Muscle of leg (tissue), 11 donors: ENCODE results near the gene DIAPH1. TPM values are rescaled to one million over a fixed set of nuclear protein-coding genes. Genes with fewer than 3 reads are reported as not detected.

Experiments
- DNase-seq: peaks from one replicate; pipeline ENCODE4 v3.0.0; 2013
- H3K27ac ChIP-seq: one replicate; pipeline ENCODE4 v1.5.1; 2013; ENCODE audit warnings: mild to moderate bottlenecking, low read length, control low read depth
- H3K27me3 ChIP-seq: one replicate; pipeline ENCODE4 v1.6.1; 2013; ENCODE audit warnings: low read length; ENCODE audit not compliant: control insufficient read depth, insufficient read depth
- H3K36me3 ChIP-seq: one replicate; pipeline ENCODE4 v1.6.1; 2013; ENCODE audit warnings: low read length; ENCODE audit not compliant: control insufficient read depth, insufficient read depth
- H3K4me1 ChIP-seq: one replicate; pipeline ENCODE4 v1.6.1; 2013; ENCODE audit warnings: low read length; ENCODE audit not compliant: control insufficient read depth, insufficient read depth
- H3K4me3 ChIP-seq: one replicate; pipeline ENCODE4 v1.5.1; 2013; ENCODE audit warnings: low read length, control low read depth
- H3K9me3 ChIP-seq: replicated peaks from 2 replicates; pipeline ENCODE4 v1.6.1; 2013; ENCODE audit warnings: low read depth, low read length; ENCODE audit not compliant: control insufficient read depth
- WGBS: methylation state at CpG from one replicate; pipeline ENCODE4 v1.1.5; 2013; ENCODE audit warnings: missing lambda C conversion rate; ENCODE audit not compliant: insufficient coverage; 5-methylcytosine and 5-hydroxymethylcytosine counted together
- polyA plus RNA-seq, 8 donors: library from polyadenylated mRNA; unstranded; fragments of 120-200 nt; gene quantifications; one replicate each; pipeline versions ENCODE4 v1.2.1 to v1.2.3, GENCODE V29; 2013; ENCODE audit warnings: inconsistent platforms in 1 of 8, low replicate concordance in 1 of 8; ENCODE audit not compliant: insufficient read length in 8 of 8, insufficient read depth in 1 of 8
- total RNA-seq: library from RNA; stranded (reverse); fragments of 120-200 nt; gene quantifications from one replicate; pipeline ENCODE4 v1.2.4, GENCODE V29; 2013

DIAPH1 gene
- total and polyA plus RNA-seq, 9 donors: 11.5 to 34.5 (median 28.0) TPM

DNA sequence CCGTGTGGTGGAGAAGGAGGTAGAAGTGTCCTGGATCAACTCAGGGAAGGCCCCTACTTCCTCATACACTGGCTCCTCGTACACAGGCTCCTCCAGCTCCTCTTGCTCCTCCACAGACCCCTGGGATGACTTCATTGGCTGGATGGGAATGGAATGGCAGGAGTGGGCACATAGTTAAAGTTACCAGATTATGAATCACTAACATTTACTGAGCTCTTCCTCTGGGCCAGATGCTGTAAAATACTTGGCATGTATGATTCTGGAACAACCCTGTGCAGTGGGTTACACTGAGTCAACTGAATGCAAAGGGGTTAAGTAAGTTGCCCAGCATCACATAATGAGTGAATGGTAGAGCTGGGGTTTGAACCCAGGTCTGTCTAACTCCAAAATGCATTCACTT is 35.5 kb upstream of the DIAPH1 start:
- no peak for DNase-seq
- peaks cover 10% of the 10 kb centered on the region for H3K4me1 ChIP-seq
- H3K4me3 ChIP-seq: no peak overlapping the region
- H3K27ac ChIP-seq: no peak overlapping the region
- H3K9me3 ChIP-seq: no peaks in the 10 kb centered on the region
- peaks cover 4% of the 10 kb centered on the region for H3K27me3 ChIP-seq
- H3K36me3 ChIP-seq: peaks cover 18% of the 10 kb centered on the region
- WGBS: no CpG with 5 or more reads among the region's 2 CpGs

GRCh38 chr5:141651728-141652105 is 32.9 kb upstream of the DIAPH1 start:
- WGBS: 50% methylated on average over 4 of the region's 9 CpGs
- Histone ChIP-seq H3K9me3 (no peaks in the 10 kb centered on the region), H3K27ac (no peak overlapping the region), H3K4me3 (peak overlapping the region; percentile 64), H3K27me3 (peaks cover 4% of the 10 kb centered on the region), H3K4me1 (peaks cover 10% of the 10 kb centered on the region), H3K36me3 (peaks cover 20% of the 10 kb centered on the region)
- DNase-seq: no peak

DNA sequence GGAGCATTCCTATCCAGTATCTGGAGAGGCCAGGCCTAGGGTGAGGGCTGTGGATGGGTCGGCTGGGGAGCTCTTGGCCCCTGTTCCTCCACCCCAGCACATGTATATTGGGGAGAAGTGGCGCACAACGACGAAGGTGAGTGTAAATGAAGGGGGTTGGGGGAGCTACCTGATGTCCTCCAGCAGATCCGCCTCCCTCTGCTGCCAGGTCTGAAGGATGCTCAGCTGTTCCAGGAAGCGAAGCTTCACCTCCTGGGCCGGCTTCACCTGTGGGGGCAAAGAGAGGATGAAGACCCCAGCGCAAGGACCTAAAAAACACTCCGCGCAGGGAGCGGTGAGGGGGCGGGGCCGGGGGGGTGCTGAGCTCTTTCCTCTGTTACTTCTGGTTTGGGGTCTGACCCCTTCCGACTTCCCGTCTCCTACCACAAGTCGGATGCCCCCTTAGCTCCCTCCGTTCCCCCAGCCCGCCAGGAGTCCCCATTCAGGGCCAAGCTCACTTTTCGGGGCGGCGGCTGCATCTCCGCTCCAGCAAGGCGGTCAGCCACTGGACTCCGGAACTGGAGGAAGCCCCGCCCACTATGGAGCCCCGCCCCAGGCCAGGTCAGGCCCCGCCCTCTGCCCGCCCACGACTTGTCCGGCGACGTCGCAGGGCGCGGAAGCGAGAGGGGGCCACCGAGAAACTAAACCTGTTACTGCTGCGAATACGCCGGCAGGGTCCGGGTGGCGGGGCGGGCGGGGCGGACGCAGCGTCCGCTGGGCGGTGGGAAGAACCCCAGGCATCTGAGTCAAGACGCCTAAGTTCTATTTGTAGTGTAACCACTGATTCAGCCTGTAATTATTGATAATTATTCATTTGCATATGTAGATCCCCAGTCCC is 32.3 kb upstream of the DIAPH1 start, which contains the start of gene FCHSD1:
TSS of gene FCHSD1 (minus strand) at position 568 of the 877 bp plus-strand sequence. CDS start at position 518, 50 bp downstream.
- H3K27me3 ChIP-seq: peaks cover 4% of the 10 kb centered on the region
- H3K36me3 ChIP-seq: peaks cover 22% of the 10 kb centered on the region
- H3K4me1 ChIP-seq: peaks cover 10% of the 10 kb centered on the region
- H3K4me3 ChIP-seq: peak within 1 kb of the TSS; percentile 64
- WGBS: under 1% methylated on average over 35 of the region's 50 CpGs
- peak; percentile 85 for DNase-seq
- no peaks in the 10 kb centered on the region for H3K9me3 ChIP-seq
- H3K27ac ChIP-seq: no peak within 1 kb of the TSS

- Histone ChIP-seq H3K4me1 (peaks cover 10% of the 10 kb centered on the region), H3K27ac (no peak overlapping the region), H3K27me3 (peaks cover 4% of the 10 kb centered on the region), H3K9me3 (no peaks in the 10 kb centered on the region), H3K4me3 (no peak overlapping the region), H3K36me3 (peaks cover 15% of the 10 kb centered on the region)
- no peak for DNase-seq
Observed at GRCh38 chr5:141649972-141650371, 31.2 kb upstream of the DIAPH1 start.

- DNase-seq: no peak
- Histone ChIP-seq H3K4me1 (peaks cover 10% of the 10 kb centered on the region), H3K36me3 (peaks cover 20% of the 10 kb centered on the region), H3K9me3 (no peaks in the 10 kb centered on the region), H3K27me3 (peaks cover 4% of the 10 kb centered on the region), H3K27ac (no peak overlapping the region), H3K4me3 (no peak overlapping the region)
- 79% methylated on average over 8 of the region's 17 CpGs for WGBS
Observed at GRCh38 chr5:141649056-141649688, 30.4 kb upstream of the DIAPH1 start.

GRCh38 chr5:141647851-141648250 is 29.1 kb upstream of the DIAPH1 start:
- Histone ChIP-seq H3K27me3 (peaks cover 4% of the 10 kb centered on the region), H3K27ac (no peak overlapping the region), H3K4me1 (peaks cover 10% of the 10 kb centered on the region), H3K36me3 (peaks cover 20% of the 10 kb centered on the region), H3K4me3 (no peak overlapping the region), H3K9me3 (no peaks in the 10 kb centered on the region)
- no peak for DNase-seq
- 83% methylated on average over 3 of the region's 3 CpGs for WGBS

DNA sequence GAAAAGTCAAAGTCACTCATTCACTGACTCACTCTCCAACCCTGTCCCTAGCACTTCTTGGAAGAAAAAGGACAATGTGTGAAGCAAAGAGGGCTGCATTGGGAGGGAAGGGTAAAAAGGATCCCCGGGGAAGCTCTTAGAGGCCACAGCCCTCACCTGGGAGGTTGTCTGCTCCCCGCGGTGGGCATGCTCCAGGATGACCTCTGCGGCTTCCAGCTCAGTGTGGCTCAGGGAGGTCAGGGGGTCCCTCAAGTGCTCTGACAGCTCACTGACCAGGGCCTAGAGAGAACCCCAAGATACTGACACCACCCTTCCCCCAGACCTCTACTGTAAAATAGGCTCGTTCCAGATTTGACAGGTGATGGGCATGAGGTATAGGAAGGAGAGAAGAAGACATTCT is 28.4 kb upstream of the DIAPH1 start:
- Histone ChIP-seq H3K36me3 (peaks cover 20% of the 10 kb centered on the region), H3K27me3 (peaks cover 4% of the 10 kb centered on the region)
- WGBS: 100% methylated on average over 3 of the region's 5 CpGs

DNA sequence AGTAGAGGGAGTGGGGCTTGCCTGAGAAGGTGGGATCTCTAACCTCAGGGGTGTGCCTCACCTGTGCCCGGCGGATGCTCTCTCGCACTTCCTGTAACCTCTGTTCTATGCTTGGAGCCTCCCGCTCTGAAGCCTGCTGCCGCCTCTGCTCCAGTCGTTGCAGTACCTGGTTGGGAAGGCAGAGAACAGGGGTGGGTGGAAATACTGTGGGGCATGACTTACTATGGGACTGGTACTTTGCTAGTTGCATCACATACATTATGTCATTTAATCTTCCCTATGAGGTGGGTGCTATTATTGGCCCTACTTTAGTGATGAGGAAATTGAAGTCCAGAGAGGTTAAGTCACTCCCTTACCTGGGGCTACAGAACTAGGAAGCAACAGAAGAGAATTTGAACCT is 27.2 kb upstream of the DIAPH1 start:
- Histone ChIP-seq H3K4me3 (no peak overlapping the region), H3K9me3 (no peaks in the 10 kb centered on the region), H3K27me3 (peaks cover 2% of the 10 kb centered on the region), H3K36me3 (peaks cover 23% of the 10 kb centered on the region), H3K27ac (no peak overlapping the region), H3K4me1 (peaks cover 4% of the 10 kb centered on the region)
- no peak for DNase-seq
- 100% methylated on average over 3 of the region's 6 CpGs for WGBS

More for the DNA sequence above, 28.4 kb upstream of the DIAPH1 start:
- no peak overlapping the region for H3K27ac ChIP-seq
- DNase-seq: no peak
- no peak overlapping the region for H3K4me3 ChIP-seq
- H3K4me1 ChIP-seq: peaks cover 10% of the 10 kb centered on the region
- no peaks in the 10 kb centered on the region for H3K9me3 ChIP-seq

GRCh38 chr5:141641634-141642267 is 23.0 kb upstream of the DIAPH1 start:
- no peak for DNase-seq
- WGBS: 100% methylated on average over 2 of the region's 2 CpGs
- Histone ChIP-seq H3K27ac (no peak overlapping the region), H3K4me1 (peaks cover 14% of the 10 kb centered on the region), H3K27me3 (peaks cover 26% of the 10 kb centered on the region), H3K36me3 (peaks cover 13% of the 10 kb centered on the region), H3K9me3 (no peaks in the 10 kb centered on the region), H3K4me3 (no peak overlapping the region)

- Histone ChIP-seq H3K36me3 (peaks cover 8% of the 10 kb centered on the region), H3K9me3 (no peaks in the 10 kb centered on the region), H3K4me1 (peaks cover 19% of the 10 kb centered on the region), H3K27ac (no peak overlapping the region), H3K27me3 (peaks cover 26% of the 10 kb centered on the region), H3K4me3 (no peak overlapping the region)
- 59% methylated on average over 7 of the region's 9 CpGs for WGBS
- no peak for DNase-seq
Observed at GRCh38 chr5:141640698-141641097, 21.9 kb upstream of the DIAPH1 start.
